Pancreas (tissue), 10 donors: ENCODE data around the gene SAT2. TPM values are rescaled to one million over a fixed set of nuclear protein-coding genes. Genes with fewer than 3 reads are reported as not detected.
A peak's percentile ranks its signal among the peaks of the same experiment; 100 is the strongest.

ENCODE experiments used
- ATAC-seq, 4 donors: fragments of 200-7000 bp; cut with Tn5 transposase; one replicate each; pipeline versions ENCODE4 v1.8.0 to v1.9.1; 2020; ENCODE audit warnings: mild to moderate bottlenecking in 4 of 4, moderate library complexity in 4 of 4
- DNase-seq, 6 donors: peaks; one replicate each; pipeline ENCODE4 v3.0.0-alpha.2; 2020
- FAIRE-seq: peaks from 2 replicates; lab custom pipeline; 2012; peaks lifted over from hg19 to GRCh38; lab: Jason Lieb, UNC
- H3K27ac ChIP-seq, 4 donors: fragments of 200-600 bp; sonication (generic); 1 replicate in 3 of 4; 2 replicates in 1 of 4; pipeline versions ENCODE4 v1.5.0 to v1.8.0; 2020
- H3K27me3 ChIP-seq, 4 donors: fragments of 200-600 bp; one replicate each; pipeline ENCODE4 v1.8.0; 2021
- H3K36me3 ChIP-seq, 3 donors: fragments of 200-600 bp; sonication (generic) in 1 of 3; one replicate each; pipeline versions ENCODE4 v1.5.0 to v1.8.0; 2020 to 2021
- H3K4me1 ChIP-seq, 3 donors: fragments of 200-600 bp; one replicate each; pipeline ENCODE4 v1.8.0; 2021
- H3K4me3 ChIP-seq, 4 donors: fragments of 200-600 bp; sonication (generic) in 2 of 4; one replicate each; pipeline versions ENCODE4 v1.5.0 to v1.8.0; 2020 to 2021
- H3K9me3 ChIP-seq, 4 donors: fragments of 200-600 bp; one replicate each; pipeline ENCODE4 v1.8.0; 2021
- CTCF ChIP-seq, 4 donors: fragments of 200-600 bp; sonication (generic) in 3 of 4; IDR thresholded peaks; one replicate each; pipeline versions ENCODE4 v1.5.0 to v1.8.0; 2021; ENCODE audit warnings: antibody characterized with exemption in 4 of 4
- WGBS, 2 donors: extraction: QIAGEN DNeasy Blood & Tissue Kit; methylation state at CpG; one replicate each; pipeline ENCODE4 v1.1.7; 2013; 5-methylcytosine and 5-hydroxymethylcytosine counted together
- intact Hi-C, 3 donors: fragments of 100-400 bp; cut with DNase I; formaldehyde crosslinking; loops; one replicate each; pipeline versions ENCODE4 v1.11.1 to v1.14.2; 2022
- polyA plus RNA-seq, 2 donors: library from polyadenylated mRNA; stranded (reverse); fragments of 200-250 nt; gene quantifications; one replicate each; pipeline ENCODE4 v1.2.3, GENCODE V29; 2013
- total RNA-seq, 6 donors: library from RNA; stranded (reverse); fragmentation: NEBNext Ultra II Directional in 4 of 6; extraction: Animal tissue kit (Norgen Biotek cat#: 25700) in 4 of 6; gene quantifications; one replicate each; pipeline versions ENCODE4 v1.2.1 to v1.2.4, GENCODE V29; 2021 to 2023
- donor health status: healthy with polysubstance abuse.
- donor health status: DM: no; HTN: no; CAD: no; lungs with moderate emphysema.
- donor health status: DM: no; HTN: no; CAD: no.
- donor health status: control.
- donor health status: control.
- donor health status: Bipolar disorder and iron deficiency.
- donor health status: DM: yes; HTN: yes; CAD: no.
- donor health status: DM: no; HTN: no; CAD: no.
- donor health status: DM: no; HTN: no; CAD: no.
- donor health status: DM: yes; HTN: yes; CAD: no.

The SAT2 gene
- total and polyA plus RNA-seq, 8 donors: 43.8 to 348 (median 72.7) TPM

GRCh38 chr17:7577327-7578199, 50.1 kb downstream of the SAT2 start:
- WGBS, 2 donors: 80 to 81% methylated on average over 17 of the region's 17 CpGs
- peaks cover 9 to 41% (median 12%) of the 10 kb centered on the region in 3 donors for H3K4me1 ChIP-seq
- H3K27me3 ChIP-seq: no peaks in the 10 kb centered on the region
- FAIRE-seq (no peak), ATAC-seq (no peak), DNase-seq (peak in 1 of 6 donors; percentile 22)
- no peak overlapping the region for H3K4me3 ChIP-seq
- H3K27ac ChIP-seq: no peak overlapping the region
- H3K36me3 ChIP-seq: peaks cover 23 to 41% (median 41%) of the 10 kb centered on the region in 3 donors
- H3K9me3 ChIP-seq: no peaks in the 10 kb centered on the region
- intact Hi-C loops: no loop called here
- no peak for TF ChIP-seq CTCF (IDR thresholded peaks at IDR 0.05)

DNA sequence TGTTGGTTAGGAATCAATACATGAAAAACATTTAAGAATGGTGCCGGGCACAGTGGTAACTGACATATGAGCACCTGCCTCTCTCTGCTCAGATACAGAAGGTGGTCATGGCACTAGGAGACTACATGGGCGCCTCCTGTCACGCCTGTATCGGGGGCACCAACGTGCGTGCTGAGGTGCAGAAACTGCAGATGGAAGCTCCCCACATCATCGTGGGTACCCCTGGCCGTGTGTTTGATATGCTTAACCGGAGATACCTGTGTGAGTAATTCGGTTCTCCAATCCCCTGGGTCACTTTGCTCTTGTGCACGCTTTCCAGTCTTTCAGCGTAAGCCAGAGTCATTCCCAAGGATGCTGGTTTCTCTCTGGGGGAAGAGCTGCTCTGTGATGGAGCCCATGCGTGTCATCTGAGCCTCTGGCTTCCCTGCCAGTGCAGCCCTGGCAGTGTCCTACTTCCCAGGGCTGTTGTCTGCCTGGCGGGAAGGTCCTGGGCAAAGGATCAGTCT, 51.1 kb downstream of the SAT2 start:
- Histone ChIP-seq H3K9me3 (no peaks in the 10 kb centered on the region), H3K4me1 (peaks cover 7 to 36% (median 10%) of the 10 kb centered on the region in 3 donors), H3K27me3 (no peaks in the 10 kb centered on the region), H3K4me3 (no peak overlapping the region), H3K36me3 (peaks cover 23 to 41% (median 41%) of the 10 kb centered on the region in 3 donors), H3K27ac (no peak overlapping the region)
- WGBS, 2 donors: 77 to 80% methylated on average over 14 of the region's 14 CpGs
- DNase-seq (peak in 1 of 6 donors; percentile 18), ATAC-seq (no peak), FAIRE-seq (no peak)
- no peak for TF ChIP-seq CTCF (IDR thresholded peaks at IDR 0.05)
- intact Hi-C loops: no loop called here

Other genes starting within 250 kb of the SAT2 start
- gene TNK1, start 246.7 kb downstream of the SAT2 start, total RNA-seq: 1 to 10 TPM; 4.9 to 9.0 (median 5.7) TPM
- 10 to 100 TPM; 10.8 to 13.8 TPM for gene TNK1, start 246.7 kb downstream of the SAT2 start, polyA plus RNA-seq
- gene PLSCR3, start 233.3 kb downstream of the SAT2 start, total RNA-seq: 10 to 100 TPM in 2 of 6 donors, 1 to 10 TPM in 4; 6.5 to 15.6 (median 9.0) TPM
- 10 to 100 TPM; 14.0 to 20.1 TPM for gene PLSCR3, start 233.3 kb downstream of the SAT2 start, polyA plus RNA-seq
- gene TMEM256, start 223.7 kb downstream of the SAT2 start, total RNA-seq: 10 to 100 TPM; 32.8 to 53.5 (median 43.1) TPM
- 100 to 1,000 TPM in 1 of 2 donors, 10 to 100 TPM in 1; 88.3 to 119 TPM for gene TMEM256, start 223.7 kb downstream of the SAT2 start, polyA plus RNA-seq
- gene NLGN2, start 220.0 kb downstream of the SAT2 start, total RNA-seq: 1 to 10 TPM; 2.9 to 8.4 (median 4.5) TPM
- 10 to 100 TPM in 1 of 2 donors, 1 to 10 TPM in 1; 7.4 to 13.7 TPM for gene NLGN2, start 220.0 kb downstream of the SAT2 start, polyA plus RNA-seq
- gene SPEM1, start 207.5 kb downstream of the SAT2 start, total RNA-seq: not detected
- not detected for gene SPEM1, start 207.5 kb downstream of the SAT2 start, polyA plus RNA-seq
- gene SPEM2, start 202.2 kb downstream of the SAT2 start, total RNA-seq: not detected
- not detected for gene SPEM2, start 202.2 kb downstream of the SAT2 start, polyA plus RNA-seq
- gene SPEM3, start 199.0 kb downstream of the SAT2 start, total RNA-seq: not detected
- gene SPEM3, start 199.0 kb downstream of the SAT2 start, polyA plus RNA-seq: not detected
- gene TMEM102, start 192.4 kb downstream of the SAT2 start, total RNA-seq: 1 to 10 TPM; 2.4 to 7.8 (median 3.6) TPM
- 1 to 10 TPM; 2.2 to 2.9 TPM for gene TMEM102, start 192.4 kb downstream of the SAT2 start, polyA plus RNA-seq
- gene FGF11, start 188.3 kb downstream of the SAT2 start, total RNA-seq: 1 to 10 TPM in 1 of 6 donors, under 1 TPM in 5; 0.09 to 1.1 (median 0.31) TPM
- gene FGF11, start 188.3 kb downstream of the SAT2 start, polyA plus RNA-seq: under 1 TPM; 0.61 to 0.65 TPM
- gene CHRNB1, start 182.8 kb downstream of the SAT2 start, total RNA-seq: 10 to 100 TPM in 2 of 6 donors, 1 to 10 TPM in 4; 7.5 to 15.0 (median 8.7) TPM
- gene CHRNB1, start 182.8 kb downstream of the SAT2 start, polyA plus RNA-seq: 10 to 100 TPM in 1 of 2 donors, 1 to 10 TPM in 1; 9.7 to 11.1 TPM
- gene ZBTB4, start 148.2 kb downstream of the SAT2 start, total RNA-seq: 10 to 100 TPM; 20.3 to 30.2 (median 22.2) TPM
- gene ZBTB4, start 148.2 kb downstream of the SAT2 start, polyA plus RNA-seq: 10 to 100 TPM; 17.3 to 19.2 TPM
- not detected for gene SLC35G6, start 146.4 kb downstream of the SAT2 start, total RNA-seq
- under 1 TPM in 1 of 2 donors, not detected in 1; 0.08 TPM for gene SLC35G6, start 146.4 kb downstream of the SAT2 start, polyA plus RNA-seq
- gene POLR2A, start 143.5 kb downstream of the SAT2 start, total RNA-seq: 10 to 100 TPM; 45.7 to 62.6 (median 53.8) TPM
- 10 to 100 TPM; 24.5 to 83.6 TPM for gene POLR2A, start 143.5 kb downstream of the SAT2 start, polyA plus RNA-seq
- 10 to 100 TPM; 11.0 to 21.2 (median 12.7) TPM for gene TNFSF12, start 78.8 kb downstream of the SAT2 start, total RNA-seq
- gene TNFSF12, start 78.8 kb downstream of the SAT2 start, polyA plus RNA-seq: 10 to 100 TPM; 24.2 to 27.7 TPM
- 10 to 100 TPM; 10.5 to 31.2 (median 15.4) TPM for gene TNFSF13, start 69.1 kb downstream of the SAT2 start, total RNA-seq
- gene TNFSF13, start 69.1 kb downstream of the SAT2 start, polyA plus RNA-seq: 10 to 100 TPM; 16.9 to 17.8 TPM
- gene SENP3, start 65.9 kb downstream of the SAT2 start, total RNA-seq: 10 to 100 TPM; 14.7 to 24.1 (median 15.7) TPM
- gene SENP3, start 65.9 kb downstream of the SAT2 start, polyA plus RNA-seq: 10 to 100 TPM; 25.5 to 33.1 TPM
- gene CD68, start 48.2 kb downstream of the SAT2 start, total RNA-seq: 10 to 100 TPM in 3 of 6 donors, 1 to 10 TPM in 3; 3.7 to 60.0 (median 11.1) TPM
- gene CD68, start 48.2 kb downstream of the SAT2 start, polyA plus RNA-seq: 1 to 10 TPM; 1.8 to 9.7 TPM
- gene MPDU1, start 44.0 kb downstream of the SAT2 start, total RNA-seq: 10 to 100 TPM; 12.3 to 27.1 (median 18.3) TPM
- gene MPDU1, start 44.0 kb downstream of the SAT2 start, polyA plus RNA-seq: 10 to 100 TPM; 46.3 to 48.2 TPM
- gene SOX15, start 37.7 kb downstream of the SAT2 start, total RNA-seq: under 1 TPM in 3 of 6 donors, not detected in 3; 0.18 to 0.35 (median 0.25) TPM
- 1 to 10 TPM in 1 of 2 donors, under 1 TPM in 1; 0.53 to 1.0 TPM for gene SOX15, start 37.7 kb downstream of the SAT2 start, polyA plus RNA-seq
- 10 to 100 TPM in 4 of 6 donors, 1 to 10 TPM in 2; 7.8 to 16.6 (median 12.3) TPM for gene FXR2, start 12.9 kb downstream of the SAT2 start, total RNA-seq
- 10 to 100 TPM; 19.8 to 25.6 TPM for gene FXR2, start 12.9 kb downstream of the SAT2 start, polyA plus RNA-seq
- gene SHBG, start 2.3 kb upstream of the SAT2 start, total RNA-seq: under 1 TPM in 3 of 6 donors, not detected in 3; 0.16 to 0.72 (median 0.17) TPM
- under 1 TPM; 0.23 to 0.82 TPM for gene SHBG, start 2.3 kb upstream of the SAT2 start, polyA plus RNA-seq
- 1 to 10 TPM in 5 of 6 donors, under 1 TPM in 1; 0.79 to 1.9 (median 1.2) TPM for gene ATP1B2, start 23.1 kb upstream of the SAT2 start, total RNA-seq
- 1 to 10 TPM; 1.3 to 6.7 TPM for gene ATP1B2, start 23.1 kb upstream of the SAT2 start, polyA plus RNA-seq
- gene TP53, start 59.7 kb upstream of the SAT2 start, total RNA-seq: 10 to 100 TPM; 14.6 to 35.9 (median 28.5) TPM
- gene TP53, start 59.7 kb upstream of the SAT2 start, polyA plus RNA-seq: 10 to 100 TPM in 1 of 2 donors, 1 to 10 TPM in 1; 8.3 to 10.8 TPM
- gene WRAP53, start 60.7 kb upstream of the SAT2 start, total RNA-seq: 1 to 10 TPM; 2.0 to 5.0 (median 3.8) TPM
- gene WRAP53, start 60.7 kb upstream of the SAT2 start, polyA plus RNA-seq: 10 to 100 TPM in 1 of 2 donors, 1 to 10 TPM in 1; 9.1 to 13.5 TPM
- gene EFNB3, start 77.4 kb upstream of the SAT2 start, total RNA-seq: 1 to 10 TPM in 3 of 6 donors, under 1 TPM in 3; 0.37 to 1.3 (median 0.85) TPM
- gene EFNB3, start 77.4 kb upstream of the SAT2 start, polyA plus RNA-seq: 1 to 10 TPM in 1 of 2 donors, under 1 TPM in 1; 0.84 to 5.4 TPM
- gene DNAH2, start 89.9 kb upstream of the SAT2 start, total RNA-seq: under 1 TPM; 0.09 to 0.52 (median 0.19) TPM
- under 1 TPM; 0.38 TPM for gene DNAH2, start 89.9 kb upstream of the SAT2 start, polyA plus RNA-seq
- gene KDM6B, start 206.4 kb upstream of the SAT2 start, total RNA-seq: 10 to 100 TPM; 14.9 to 23.7 (median 17.3) TPM
- 10 to 100 TPM in 1 of 2 donors, 1 to 10 TPM in 1; 8.9 to 15.3 TPM for gene KDM6B, start 206.4 kb upstream of the SAT2 start, polyA plus RNA-seq
- gene TMEM88, start 227.2 kb upstream of the SAT2 start, total RNA-seq: 1 to 10 TPM; 2.1 to 4.2 (median 2.4) TPM
- 10 to 100 TPM; 21.6 to 28.5 TPM for gene TMEM88, start 227.2 kb upstream of the SAT2 start, polyA plus RNA-seq
- gene NAA38, start 229.7 kb upstream of the SAT2 start, total RNA-seq: 10 to 100 TPM; 20.1 to 29.6 (median 26.6) TPM
- 10 to 100 TPM; 75.7 to 87.2 TPM for gene NAA38, start 229.7 kb upstream of the SAT2 start, polyA plus RNA-seq
- gene CYB5D1, start 230.2 kb upstream of the SAT2 start, total RNA-seq: 10 to 100 TPM in 1 of 6 donors, 1 to 10 TPM in 5; 5.0 to 10.5 (median 8.4) TPM
- gene CYB5D1, start 230.2 kb upstream of the SAT2 start, polyA plus RNA-seq: 1 to 10 TPM; 4.9 to 8.5 TPM